Progenitor cell of endocrine pancreas (in vitro differentiated cells): ENCODE data around the gene GFRA4. TPM values are rescaled to one million over a fixed set of nuclear protein-coding genes. Genes with fewer than 3 reads are reported as not detected.

ENCODE experiments used
- DNase-seq: peaks from one replicate; pipeline ENCODE4 v3.0.0; 2021; ENCODE audit warnings: low spot score; ENCODE audit not compliant: unreplicated experiment
- H3K27ac Mint-ChIP-seq: 2 replicates; pipeline ENCODE4 v1.8.0; 2021; ENCODE audit warnings: mild to moderate bottlenecking, moderate library complexity, mixed read lengths
- H3K27me3 Mint-ChIP-seq: 2 replicates; pipeline ENCODE4 v1.8.0; 2021; ENCODE audit warnings: mixed read lengths
- H3K36me3 Mint-ChIP-seq: 2 replicates; pipeline ENCODE4 v1.8.0; 2022; ENCODE audit warnings: mixed read lengths; ENCODE audit not compliant: insufficient read depth
- H3K4me1 Mint-ChIP-seq: 2 replicates; pipeline ENCODE4 v1.8.0; 2021; ENCODE audit warnings: low read depth, mixed read lengths
- H3K4me3 Mint-ChIP-seq: 2 replicates; pipeline ENCODE4 v1.8.0; 2021; ENCODE audit warnings: low read depth, mild to moderate bottlenecking, moderate library complexity, mixed read lengths
- H3K9me3 Mint-ChIP-seq: 2 replicates; pipeline ENCODE4 v1.8.0; 2021; ENCODE audit warnings: low read depth, mixed read lengths
- CTCF ChIP-seq: fragments of 200-600 bp; sonication (generic); IDR thresholded peaks from one replicate; pipeline ENCODE4 v1.5.0; 2021; ENCODE audit warnings: antibody characterized with exemption, mild to moderate bottlenecking; ENCODE audit not compliant: unreplicated experiment
- total RNA-seq: library from RNA; stranded (reverse); gene quantifications from 2 replicates; pipeline ENCODE4 v1.2.1, GENCODE V29; 2021

The GFRA4 gene
- total RNA-seq, 1 donor from 2014 or later = not detected

DNA sequence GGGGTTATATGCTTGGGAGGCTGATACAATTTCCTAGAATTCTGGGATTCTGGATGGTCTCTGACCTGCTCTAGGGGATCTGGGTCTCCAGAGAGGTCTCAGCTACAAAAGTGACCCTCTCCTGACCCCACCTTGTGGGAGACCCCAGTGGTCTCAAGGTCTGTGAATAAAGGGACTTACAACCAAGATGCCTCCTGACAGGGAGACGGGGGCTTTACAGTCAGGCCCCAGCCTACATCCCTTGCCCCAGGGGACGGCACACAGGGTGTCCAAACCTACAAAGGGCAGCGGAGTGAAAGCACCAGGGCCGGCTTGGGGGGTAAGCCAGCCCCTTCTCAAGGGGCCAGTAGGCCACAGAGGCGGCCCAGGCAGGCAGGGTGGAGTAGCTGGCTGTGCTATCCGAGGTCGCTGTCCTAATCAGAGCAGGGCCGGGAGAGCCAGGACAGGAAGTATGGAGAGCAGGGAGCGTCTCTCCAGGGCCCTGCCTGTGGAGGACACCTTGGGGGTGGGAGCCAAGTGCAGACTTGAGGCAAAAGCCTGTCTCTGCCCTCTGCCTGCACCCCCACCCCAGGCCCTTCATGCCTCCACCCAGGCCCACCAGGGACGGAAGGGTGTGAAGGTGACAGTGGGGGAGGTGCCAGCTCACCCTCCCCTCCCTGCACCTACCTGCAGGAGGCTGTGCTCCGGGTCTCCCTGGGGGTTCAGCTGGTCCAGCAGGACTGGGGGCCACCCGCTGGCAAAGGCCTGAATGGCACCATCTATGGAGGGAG lies 3.5 kb downstream of the GFRA4 start:
- Mint-ChIP-seq H3K27ac (peak overlapping the region; percentile 24), H3K36me3 (no peaks in the 10 kb centered on the region), H3K27me3 (peaks cover 41% of the 10 kb centered on the region), H3K9me3 (no peaks in the 10 kb centered on the region), H3K4me1 (peaks cover 8% of the 10 kb centered on the region), H3K4me3 (no peak overlapping the region)
- no peak for DNase-seq
- TF ChIP-seq CTCF = peak; percentile 18

DNA sequence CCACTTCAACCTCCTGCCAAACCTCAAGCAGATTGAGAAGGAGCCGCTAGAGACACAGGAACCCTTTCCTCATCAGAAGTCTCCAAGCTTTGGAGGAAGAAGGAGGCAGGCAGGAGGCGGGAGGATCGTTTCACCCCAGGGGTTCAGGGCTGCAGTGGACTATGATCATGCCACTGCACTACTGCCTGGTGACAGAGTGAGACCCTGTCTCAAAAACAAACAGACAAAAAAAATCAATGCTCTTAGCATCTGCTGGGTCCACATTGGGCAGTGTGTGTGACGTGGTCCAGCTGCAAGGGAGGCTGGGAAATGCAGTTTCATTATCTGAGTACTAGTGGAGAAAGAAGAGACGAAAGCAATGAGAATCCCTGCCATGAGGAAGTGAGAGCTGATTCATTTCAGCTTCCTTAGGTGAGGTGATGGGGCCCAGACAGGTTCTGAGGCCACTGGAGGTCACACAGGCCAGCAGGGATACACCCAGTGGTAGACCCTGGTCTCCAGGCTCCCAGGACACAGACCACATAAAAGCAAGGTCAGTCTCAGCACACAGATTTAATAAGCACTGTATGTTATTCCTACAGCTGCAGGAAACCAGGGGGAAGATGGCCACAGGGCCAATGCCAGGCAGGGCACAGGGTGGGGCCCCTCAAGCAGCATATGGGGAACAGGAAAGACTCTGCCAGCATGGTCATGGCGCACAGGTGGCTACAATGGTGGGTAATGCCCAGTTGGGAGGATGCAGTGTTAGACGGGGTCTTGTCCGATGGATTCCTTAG lies 4.3 kb downstream of the GFRA4 start:
- Mint-ChIP-seq H3K27ac (peak overlapping the region; percentile 74), H3K36me3 (no peaks in the 10 kb centered on the region), H3K4me3 (peak overlapping the region; percentile 1), H3K9me3 (no peaks in the 10 kb centered on the region), H3K27me3 (peaks cover 36% of the 10 kb centered on the region), H3K4me1 (peaks cover 8% of the 10 kb centered on the region)
- DNase-seq = no peak
- no peak for TF ChIP-seq CTCF

- Mint-ChIP-seq H3K27ac (no peak overlapping the region), H3K36me3 (no peaks in the 10 kb centered on the region), H3K4me3 (no peak overlapping the region), H3K9me3 (no peaks in the 10 kb centered on the region), H3K4me1 (peaks cover 11% of the 10 kb centered on the region), H3K27me3 (peaks cover 31% of the 10 kb centered on the region)
- DNase-seq = no peak
- no peak for TF ChIP-seq CTCF
Measured at GRCh38 chr20:3658019-3658715, 5.0 kb downstream of the GFRA4 start.

DNA sequence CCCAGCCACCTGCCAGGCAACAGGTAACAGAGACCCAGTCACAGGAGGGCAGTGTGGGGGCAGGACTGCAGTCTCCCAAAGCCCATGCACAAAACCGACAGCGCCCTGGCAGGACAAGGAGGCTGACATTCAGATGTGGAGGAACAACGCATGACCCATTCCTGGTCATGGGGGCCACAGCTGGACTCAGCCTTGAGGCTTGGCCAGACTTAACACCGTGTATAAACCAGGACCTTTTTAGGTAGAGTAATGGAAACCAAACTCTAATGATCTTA lies 8.1 kb downstream of the GFRA4 start:
- peaks cover 11% of the 10 kb centered on the region for H3K27me3 Mint-ChIP-seq
- DNase-seq = no peak
- H3K4me3 Mint-ChIP-seq = no peak overlapping the region
- no peaks in the 10 kb centered on the region for H3K9me3 Mint-ChIP-seq
- no peak overlapping the region for H3K27ac Mint-ChIP-seq
- peaks cover 11% of the 10 kb centered on the region for H3K4me1 Mint-ChIP-seq
- TF ChIP-seq CTCF = no peak
- H3K36me3 Mint-ChIP-seq = peaks cover 3% of the 10 kb centered on the region

GRCh38 chr20:3654326-3655130 lies 8.7 kb downstream of the GFRA4 start:
- H3K4me1 Mint-ChIP-seq = peaks cover 11% of the 10 kb centered on the region
- no peak overlapping the region for H3K4me3 Mint-ChIP-seq
- H3K27ac Mint-ChIP-seq = no peak overlapping the region
- H3K9me3 Mint-ChIP-seq = no peaks in the 10 kb centered on the region
- H3K27me3 Mint-ChIP-seq = peaks cover 7% of the 10 kb centered on the region
- DNase-seq = no peak
- peaks cover 3% of the 10 kb centered on the region for H3K36me3 Mint-ChIP-seq
- TF ChIP-seq CTCF = no peak
